ENCODE results near the gene SMIM36. TPM values are rescaled to one million over a fixed set of nuclear protein-coding genes. Genes with fewer than 3 reads are reported as not detected.
A peak's percentile ranks its signal among the peaks of the same experiment; 100 is the strongest.

Gene SMIM36
- total and polyA plus RNA-seq, 8 donors = 0.09 TPM; not detected in 7

DNA sequence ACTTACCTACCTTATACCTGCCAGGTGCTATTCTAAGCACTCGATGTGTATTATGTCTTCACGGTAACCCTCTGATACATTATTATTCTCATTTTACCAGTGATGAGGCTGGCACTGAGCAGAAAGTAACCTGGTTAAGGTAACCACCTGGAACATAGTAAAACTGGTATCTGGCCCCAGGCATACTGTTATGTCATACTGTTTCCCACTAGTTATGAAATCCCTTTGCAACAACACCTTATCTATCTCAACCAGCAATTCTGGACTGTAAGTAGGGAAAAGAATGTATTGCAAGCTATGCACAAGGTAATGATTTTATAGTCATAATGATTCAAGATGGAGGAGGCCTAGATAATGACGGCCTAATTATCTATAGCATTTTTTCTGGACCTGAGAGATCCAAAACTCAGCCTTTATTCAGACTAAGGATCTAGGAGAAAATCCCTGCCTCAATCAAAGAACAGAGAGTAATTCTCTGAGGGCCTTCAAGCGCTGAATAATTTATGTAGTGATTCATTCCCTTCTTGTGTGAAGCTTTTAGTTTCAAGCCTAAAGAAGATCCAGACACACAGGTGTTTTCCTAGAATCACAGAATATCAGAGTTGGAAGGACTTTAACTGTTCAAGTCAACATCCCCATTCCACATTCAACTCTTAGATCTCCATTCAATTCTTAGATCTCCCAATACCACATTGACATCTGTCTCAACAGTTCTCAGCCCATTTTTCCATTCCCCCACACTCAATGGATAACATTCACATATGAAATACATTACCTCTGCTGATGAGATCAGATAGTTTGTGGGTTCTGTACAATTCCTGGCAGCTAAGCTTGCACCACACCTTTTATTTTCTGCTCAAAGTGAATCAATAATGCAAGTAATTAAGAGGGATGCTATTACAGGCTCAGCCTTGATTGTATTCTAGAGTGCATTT, 74.8 kb downstream of the SMIM36 start:
- FAIRE-seq (no peak), ATAC-seq (no peak), DNase-seq (no peak)
- Histone ChIP-seq H3K27ac (no peak overlapping the region), H3K9me3 (no peaks in the 10 kb centered on the region), H3K27me3 (no peaks in the 10 kb centered on the region), H3K4me1 (peaks cover 8 to 9% (median 9%) of the 10 kb centered on the region in 3 donors), H3K4me3 (no peak overlapping the region), H3K36me3 (no peaks in the 10 kb centered on the region)
- intact Hi-C loops (cut with DNase I) = no loop called here
- TF ChIP-seq, protein P1, sequence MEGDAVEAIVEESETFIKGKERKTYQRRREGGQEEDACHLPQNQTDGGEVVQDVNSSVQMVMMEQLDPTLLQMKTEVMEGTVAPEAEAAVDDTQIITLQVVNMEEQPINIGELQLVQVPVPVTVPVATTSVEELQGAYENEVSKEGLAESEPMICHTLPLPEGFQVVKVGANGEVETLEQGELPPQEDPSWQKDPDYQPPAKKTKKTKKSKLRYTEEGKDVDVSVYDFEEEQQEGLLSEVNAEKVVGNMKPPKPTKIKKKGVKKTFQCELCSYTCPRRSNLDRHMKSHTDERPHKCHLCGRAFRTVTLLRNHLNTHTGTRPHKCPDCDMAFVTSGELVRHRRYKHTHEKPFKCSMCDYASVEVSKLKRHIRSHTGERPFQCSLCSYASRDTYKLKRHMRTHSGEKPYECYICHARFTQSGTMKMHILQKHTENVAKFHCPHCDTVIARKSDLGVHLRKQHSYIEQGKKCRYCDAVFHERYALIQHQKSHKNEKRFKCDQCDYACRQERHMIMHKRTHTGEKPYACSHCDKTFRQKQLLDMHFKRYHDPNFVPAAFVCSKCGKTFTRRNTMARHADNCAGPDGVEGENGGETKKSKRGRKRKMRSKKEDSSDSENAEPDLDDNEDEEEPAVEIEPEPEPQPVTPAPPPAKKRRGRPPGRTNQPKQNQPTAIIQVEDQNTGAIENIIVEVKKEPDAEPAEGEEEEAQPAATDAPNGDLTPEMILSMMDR (IDR thresholded peaks at IDR 0.05) = no peak
- WGBS, 2 donors = 84 to 91% methylated on average over 4 of the region's 4 CpGs

DNA sequence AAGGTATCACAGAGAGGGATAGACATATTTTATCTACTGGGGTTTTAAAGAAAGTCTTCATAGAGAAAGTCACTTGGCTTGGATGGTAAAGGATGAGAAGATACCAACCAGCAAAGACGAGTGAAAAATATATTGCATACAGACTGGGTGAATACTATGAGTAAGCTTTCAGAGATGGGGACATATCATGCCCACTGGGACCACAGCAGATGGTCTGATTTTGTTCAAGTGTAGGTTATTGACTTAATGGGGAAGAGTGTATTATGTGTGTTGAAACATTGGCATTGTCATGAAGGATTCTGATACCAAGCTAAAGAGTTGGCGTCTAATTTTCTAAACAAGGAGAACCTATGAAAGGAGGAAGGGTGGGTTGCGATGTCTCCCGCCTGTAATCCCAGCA, 75.8 kb downstream of the SMIM36 start:
- 71 to 80% methylated on average over 4 of the region's 4 CpGs for WGBS, 2 donors
- FAIRE-seq = no peak
- intact Hi-C loops (cut with DNase I) = no loop called here

GRCh38 chr17:55434721-55435120, 76.5 kb downstream of the SMIM36 start:
- H3K27ac ChIP-seq = peak overlapping the region in 2 of 4 donors; percentile 66 to 72
- TF ChIP-seq, protein P1 (IDR thresholded peaks at IDR 0.05) = no peak
- intact Hi-C loops (cut with DNase I) = no loop called here

More for the DNA sequence above, 75.8 kb downstream of the SMIM36 start:
- Histone ChIP-seq H3K4me3 (no peak overlapping the region), H3K27me3 (no peaks in the 10 kb centered on the region), H3K9me3 (no peaks in the 10 kb centered on the region), H3K4me1 (peaks cover 8 to 9% (median 9%) of the 10 kb centered on the region in 3 donors), H3K36me3 (no peaks in the 10 kb centered on the region), H3K27ac (no peak overlapping the region)
- no peak for ATAC-seq
- TF ChIP-seq, protein P1 (IDR thresholded peaks at IDR 0.05) = no peak
- no peak for DNase-seq

GRCh38 chr17:55433629-55434422, 77.4 kb downstream of the SMIM36 start:
- WGBS, 2 donors = 55 to 59% methylated on average over 7 of the region's 7 CpGs
- DNase-seq (no peak), FAIRE-seq (no peak)

More at GRCh38 chr17:55434721-55435120, 76.5 kb downstream of the SMIM36 start:
- Histone ChIP-seq H3K4me3 (no peak overlapping the region), H3K27me3 (no peaks in the 10 kb centered on the region), H3K36me3 (no peaks in the 10 kb centered on the region), H3K9me3 (no peaks in the 10 kb centered on the region), H3K4me1 (peaks cover 8 to 9% (median 9%) of the 10 kb centered on the region in 3 donors)
- no peak for FAIRE-seq
- no peak for ATAC-seq
- no peak for DNase-seq
- 82 to 93% methylated on average over 1 of the region's 1 CpG for WGBS, 2 donors

More at GRCh38 chr17:55433629-55434422, 77.4 kb downstream of the SMIM36 start:
- Histone ChIP-seq H3K36me3 (no peaks in the 10 kb centered on the region), H3K27me3 (no peaks in the 10 kb centered on the region), H3K4me1 (peaks cover 8 to 9% (median 9%) of the 10 kb centered on the region in 3 donors), H3K4me3 (no peak overlapping the region), H3K9me3 (no peaks in the 10 kb centered on the region), H3K27ac (peak overlapping the region; percentile 13 to 72 (median 50))
- peak; percentile 27 to 78 (median 62) for ATAC-seq
- TF ChIP-seq, protein P1 (IDR thresholded peaks at IDR 0.05) = no peak
- intact Hi-C loops (cut with DNase I) = no loop called here

Data from pancreas (tissue), 10 donors.